Stimulated activated naive CD4-positive, alpha-beta T cell treated with Interleukin-2 at 50 U/mL for 16 hours (primary cell): Measurements from ENCODE around the gene TSPEAR.
"Not testable (repeated sequence)": the region's sequence is repeated elsewhere in the genome, so short reads cannot be mapped to it uniquely, and the experiment has no call there.

Source experiments
- DNase-seq: peaks from one replicate; lab custom pipeline; 2025; lab: John Stamatoyannopoulos, UW

TSPEAR gene

GRCh38 chr21:44627181-44627822, 84.1 kb downstream of the TSPEAR start:
- DNase-seq, result not testable (repeated sequence)

- DNase-seq, result no peak
These were observed 84.7 kb downstream of the TSPEAR start, which contains the start of gene KRTAP10-9 for GRCh38 chr21:44626673-44627143. TSS of gene KRTAP10-9 (plus strand) at chr21:44627093. CDS start at chr21:44627172, 79 bp downstream.

- DNase-seq, result no peak
These were observed 85.1 kb downstream of the TSPEAR start for GRCh38 chr21:44626262-44626661.

- DNase-seq, result no peak
These were observed 85.6 kb downstream of the TSPEAR start for GRCh38 chr21:44625756-44626155.

GRCh38 chr21:44623575-44623974, 87.8 kb downstream of the TSPEAR start:
- no peak for DNase-seq

- DNase-seq, result no peak
These were observed 91.5 kb downstream of the TSPEAR start for GRCh38 chr21:44619886-44620285.

- peak; percentile 55 for DNase-seq
These were observed 92.5 kb downstream of the TSPEAR start for GRCh38 chr21:44618909-44619308.

GRCh38 chr21:44618504-44618903, 92.9 kb downstream of the TSPEAR start:
- DNase-seq, result no peak

GRCh38 chr21:44617071-44617501, 94.3 kb downstream of the TSPEAR start:
- DNase-seq, result no peak

GRCh38 chr21:44616591-44616926, 94.8 kb downstream of the TSPEAR start:
- no peak for DNase-seq

GRCh38 chr21:44615911-44616590, 95.3 kb downstream of the TSPEAR start:
- no peak for DNase-seq

- no peak for DNase-seq
These were observed 95.9 kb downstream of the TSPEAR start for GRCh38 chr21:44615466-44615865.

GRCh38 chr21:44614961-44615391, 96.4 kb downstream of the TSPEAR start:
- DNase-seq, result no peak

- no peak for DNase-seq
These were observed 97.2 kb downstream of the TSPEAR start for GRCh38 chr21:44614161-44614631.

GRCh38 chr21:44613386-44614155, 97.8 kb downstream of the TSPEAR start:
- no peak for DNase-seq

- no peak for DNase-seq
These were observed 98.6 kb downstream of the TSPEAR start for GRCh38 chr21:44612669-44613229.

- no peak for DNase-seq
These were observed 99.3 kb downstream of the TSPEAR start, which contains the start of gene KRTAP10-8 for GRCh38 chr21:44612029-44612486. TSS of gene KRTAP10-8 (plus strand) at chr21:44612079. CDS start at chr21:44612101, 22 bp downstream.

GRCh38 chr21:44611551-44611950, 99.8 kb downstream of the TSPEAR start:
- DNase-seq, result no peak

- not testable (repeated sequence) for DNase-seq
These were observed 101.1 kb downstream of the TSPEAR start for GRCh38 chr21:44610157-44610843.

GRCh38 chr21:44609193-44609592, 102.2 kb downstream of the TSPEAR start:
- DNase-seq, result no peak

GRCh38 chr21:44606495-44606894, 104.9 kb downstream of the TSPEAR start:
- DNase-seq, result no peak
